Endometrial microvascular endothelial cells (primary cell): ENCODE results near the gene GYG1. TPM values are rescaled to one million over a fixed set of nuclear protein-coding genes. Genes with fewer than 3 reads are reported as not detected.

ENCODE experiments used
- in situ Hi-C: cut with HindIII; loops from 2 replicates; pipeline ENCODE4 v1.10.0; 2017; ENCODE audit warnings: low sequenced_read_pairs, low pct_unique_long_range_greater_than_20kb; ENCODE audit errors: inconsistent ontology term
- total RNA-seq: library from RNA; depleted of rRNA; stranded (reverse); fragments of >200 nt; gene quantifications from one replicate; pipeline ENCODE4 v1.2.3, GENCODE V29; 2015; ENCODE audit errors: inconsistent ontology term

Gene GYG1
- total RNA-seq = 73.1 TPM

DNA sequence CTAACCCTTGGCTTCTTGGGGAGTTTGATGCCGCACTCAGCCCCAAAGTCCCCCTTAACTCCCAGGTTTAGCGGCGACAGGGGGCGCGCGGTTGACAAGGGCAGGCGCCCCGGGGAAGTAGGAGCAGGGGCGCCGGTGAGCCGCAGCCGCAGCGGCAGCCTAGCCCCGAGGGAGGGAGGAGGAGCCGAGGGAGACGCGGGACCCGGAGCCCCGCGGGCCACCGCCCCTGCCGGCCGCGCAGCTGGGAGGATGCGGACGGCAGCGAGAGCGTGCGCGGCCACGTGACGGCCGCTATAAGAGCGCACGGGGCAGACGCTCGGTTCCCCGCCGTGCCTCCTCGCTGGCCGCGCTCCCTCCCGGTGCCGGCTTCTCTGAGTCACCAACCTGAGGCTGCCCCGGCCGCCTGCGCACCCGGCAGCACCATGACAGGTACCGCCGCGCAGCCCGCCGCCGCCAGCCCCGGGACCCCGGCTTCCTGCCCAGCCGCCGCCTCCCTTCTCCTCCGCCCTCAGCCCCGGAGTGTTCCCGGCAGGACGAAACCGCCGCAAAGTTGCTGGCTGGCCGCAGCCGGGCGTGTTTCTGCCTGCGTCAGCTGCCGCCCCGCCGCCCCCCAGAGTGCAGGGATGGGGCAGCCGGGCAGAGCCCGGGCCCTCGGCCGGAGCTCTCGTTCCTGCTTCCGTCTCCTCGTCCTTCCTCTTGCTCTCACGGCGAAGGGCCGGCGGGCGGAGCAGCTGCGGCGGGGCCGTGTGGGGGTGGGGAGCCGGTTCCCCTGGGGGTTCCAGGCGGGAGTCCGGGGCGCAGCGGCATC, at the start of gene GYG1:
GYG1 (plus strand) TSS at position 322 of the 808 bp plus-strand sequence; CDS start at position 423, 101 bp downstream.
- in situ Hi-C loops = no loop called here

DNA sequence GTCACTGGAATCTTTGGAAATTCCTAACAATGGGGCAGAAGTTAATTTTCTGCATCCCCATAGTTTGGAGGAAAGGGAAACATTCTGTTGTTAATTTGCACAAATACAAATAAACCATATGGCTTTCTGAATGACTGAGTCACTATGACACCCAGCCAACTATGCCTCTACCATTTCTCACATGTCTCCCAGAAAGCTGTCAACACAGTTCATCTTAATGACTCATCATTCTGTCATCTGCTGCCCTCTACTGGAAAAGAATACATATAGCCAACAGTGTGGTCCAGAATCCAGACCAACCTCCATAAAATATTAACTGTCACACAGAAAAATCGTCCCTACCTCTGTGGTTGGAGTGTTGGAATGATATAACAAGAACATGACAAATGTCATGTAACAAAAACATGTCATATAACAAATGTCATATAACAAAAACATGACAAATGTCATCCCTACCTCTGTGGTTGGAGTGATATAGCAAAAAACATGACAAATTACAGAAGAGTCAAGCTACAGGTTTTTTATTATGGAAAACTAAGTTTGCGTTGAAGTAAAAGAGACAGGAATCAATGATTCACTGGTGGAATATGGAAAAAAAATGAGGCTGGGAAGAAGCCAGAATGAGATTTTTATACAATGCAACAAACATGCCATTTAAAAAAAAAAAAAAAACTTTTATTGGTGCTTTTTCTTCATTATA, 47.7 kb upstream of the GYG1 start:
- in situ Hi-C loops = no loop called here

DNA sequence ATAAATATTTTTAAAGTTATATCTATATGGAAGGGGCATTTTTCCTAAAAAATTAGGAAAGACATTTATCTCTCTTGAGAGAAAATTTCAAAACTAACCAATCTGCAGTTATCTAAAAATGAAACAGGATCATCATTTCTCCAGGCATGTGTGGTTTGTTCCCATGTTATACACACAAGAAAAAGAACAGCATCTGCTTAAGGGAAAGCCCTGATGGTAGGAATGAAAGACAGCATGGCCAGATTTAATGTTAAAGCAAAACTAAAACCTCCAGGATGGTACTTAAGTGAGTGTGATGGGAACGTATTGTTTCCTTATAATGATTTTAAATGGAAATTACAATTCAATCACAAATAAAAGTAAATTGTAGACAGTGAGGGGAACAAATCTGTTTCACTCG, 46.2 kb upstream of the GYG1 start:
- in situ Hi-C loops = no loop called here

DNA sequence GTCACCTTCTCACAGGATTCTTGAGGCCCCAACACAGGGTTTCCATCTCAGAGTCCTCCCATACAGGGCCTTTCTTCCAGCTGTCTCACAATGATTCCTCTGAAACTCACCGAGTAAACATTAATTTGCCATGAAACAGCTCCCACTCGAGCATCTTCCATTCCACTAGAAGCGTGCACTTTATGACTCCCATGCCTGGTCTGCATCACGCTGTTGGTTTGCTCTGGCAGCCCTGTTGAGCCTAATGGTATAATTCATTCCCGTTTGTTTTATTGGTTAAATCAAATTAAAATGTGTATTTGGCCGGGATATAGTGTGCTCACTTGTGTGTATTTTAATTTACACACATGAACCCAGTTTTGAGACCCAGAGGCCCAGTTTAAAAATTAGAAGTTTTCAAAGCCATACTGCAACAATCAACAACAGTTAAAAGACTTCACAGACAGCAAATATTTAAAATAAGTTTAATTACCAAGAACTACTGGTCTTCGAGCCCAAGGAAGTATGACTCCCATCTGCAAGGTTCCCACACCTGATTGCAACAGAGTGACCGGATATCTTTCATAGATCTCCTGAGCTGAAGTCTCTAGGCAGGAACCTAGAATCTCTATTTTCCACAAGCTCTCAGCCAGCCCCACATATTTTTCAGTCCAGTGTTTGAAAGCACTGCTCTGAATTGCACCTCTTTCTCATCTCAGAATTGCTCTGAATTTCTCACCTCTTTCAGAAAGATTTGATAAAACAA, 42.3 kb upstream of the GYG1 start:
- in situ Hi-C loops = no loop called here

DNA sequence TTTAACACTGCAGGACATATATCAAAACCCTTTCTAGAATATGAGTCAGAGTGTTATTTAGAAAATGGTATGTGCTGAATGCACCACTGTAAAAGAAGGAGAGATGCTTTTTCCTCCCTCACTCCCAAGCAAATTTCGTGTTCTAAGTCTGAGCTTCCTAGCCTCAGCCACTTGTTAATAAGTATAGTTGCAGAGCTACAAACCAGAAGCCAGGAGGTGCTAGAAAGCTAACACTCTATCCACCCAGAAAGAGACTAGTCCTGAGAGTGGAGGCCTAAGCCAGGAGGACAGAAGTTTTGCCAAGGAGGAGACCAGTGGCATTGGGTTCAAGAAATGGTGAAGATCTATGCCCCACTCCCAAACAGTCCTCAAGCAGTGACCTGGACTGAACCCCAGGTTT, 40.5 kb upstream of the GYG1 start:
- in situ Hi-C loops = no loop called here

DNA sequence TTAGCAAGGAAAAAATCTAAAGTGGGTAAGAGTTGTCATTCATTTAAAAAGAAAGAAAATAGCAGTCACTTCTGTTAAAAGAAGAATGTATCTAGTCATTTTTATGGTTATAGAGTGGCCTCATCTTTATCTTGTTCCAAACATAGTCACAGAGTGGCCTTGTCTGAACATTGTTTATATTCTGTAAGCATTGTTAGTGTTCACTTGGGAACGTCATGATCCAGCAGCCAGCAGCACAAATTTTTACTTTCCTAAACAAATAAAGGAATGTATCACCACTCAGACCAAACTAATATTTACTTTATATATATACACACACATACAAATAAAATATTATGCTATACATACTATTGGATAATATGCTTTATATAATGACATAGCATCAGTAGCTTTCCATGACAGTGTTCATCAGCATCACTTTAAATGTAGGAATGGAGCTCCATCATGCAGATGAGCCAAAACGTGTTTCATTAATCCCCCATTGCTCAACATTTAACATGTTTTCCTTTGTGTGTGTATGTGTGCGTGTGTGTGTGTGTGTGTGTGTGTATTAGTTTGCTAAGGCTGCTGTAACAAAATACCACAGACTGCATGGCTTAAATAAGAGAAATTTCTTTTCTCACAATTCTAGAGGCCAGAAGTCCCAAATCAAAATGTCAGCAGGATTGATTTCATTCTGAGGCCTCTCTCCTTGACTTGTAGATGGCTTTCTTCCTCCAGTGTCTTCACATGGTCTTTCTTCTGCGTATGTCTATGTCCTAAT, 39.6 kb upstream of the GYG1 start:
- in situ Hi-C loops = no loop called here

DNA sequence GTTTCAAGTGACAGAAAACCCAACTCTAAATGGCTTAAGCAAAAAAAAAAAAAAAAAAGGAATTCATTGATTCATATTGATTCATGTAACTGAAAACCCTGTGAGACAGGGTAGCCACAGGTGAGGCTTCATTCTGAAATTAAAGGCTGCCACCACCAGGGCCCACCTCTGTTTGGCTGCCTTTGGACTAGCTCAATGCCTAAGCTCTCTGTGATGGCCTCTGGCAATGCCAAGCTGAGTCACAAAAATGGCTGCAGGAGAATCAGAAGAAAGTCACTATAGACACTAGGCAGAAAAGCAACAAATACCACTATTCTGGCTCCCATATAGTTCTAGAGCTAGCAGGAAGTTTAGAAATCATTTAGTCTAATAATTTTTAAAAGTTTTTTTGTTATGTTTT, 38.2 kb upstream of the GYG1 start:
- in situ Hi-C loops = no loop called here

DNA sequence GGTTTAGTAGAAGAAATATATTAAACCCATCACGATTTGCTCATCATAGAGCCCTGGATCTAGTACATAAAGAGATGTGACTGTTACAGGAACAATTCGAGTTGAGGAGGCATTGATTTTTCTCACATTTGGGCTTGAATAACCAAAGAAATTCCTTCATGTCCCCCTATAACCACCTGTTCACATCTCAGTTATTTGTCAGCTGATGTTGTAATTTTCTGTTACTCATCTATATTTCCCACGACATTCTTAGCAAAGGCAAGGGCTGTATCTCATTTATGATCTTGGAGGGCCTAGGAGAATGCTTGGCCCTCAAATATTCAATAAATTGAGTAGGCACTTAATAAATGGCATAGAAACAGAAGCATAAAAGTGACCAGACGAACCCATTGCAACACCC, 36.4 kb upstream of the GYG1 start:
- in situ Hi-C loops = no loop called here

DNA sequence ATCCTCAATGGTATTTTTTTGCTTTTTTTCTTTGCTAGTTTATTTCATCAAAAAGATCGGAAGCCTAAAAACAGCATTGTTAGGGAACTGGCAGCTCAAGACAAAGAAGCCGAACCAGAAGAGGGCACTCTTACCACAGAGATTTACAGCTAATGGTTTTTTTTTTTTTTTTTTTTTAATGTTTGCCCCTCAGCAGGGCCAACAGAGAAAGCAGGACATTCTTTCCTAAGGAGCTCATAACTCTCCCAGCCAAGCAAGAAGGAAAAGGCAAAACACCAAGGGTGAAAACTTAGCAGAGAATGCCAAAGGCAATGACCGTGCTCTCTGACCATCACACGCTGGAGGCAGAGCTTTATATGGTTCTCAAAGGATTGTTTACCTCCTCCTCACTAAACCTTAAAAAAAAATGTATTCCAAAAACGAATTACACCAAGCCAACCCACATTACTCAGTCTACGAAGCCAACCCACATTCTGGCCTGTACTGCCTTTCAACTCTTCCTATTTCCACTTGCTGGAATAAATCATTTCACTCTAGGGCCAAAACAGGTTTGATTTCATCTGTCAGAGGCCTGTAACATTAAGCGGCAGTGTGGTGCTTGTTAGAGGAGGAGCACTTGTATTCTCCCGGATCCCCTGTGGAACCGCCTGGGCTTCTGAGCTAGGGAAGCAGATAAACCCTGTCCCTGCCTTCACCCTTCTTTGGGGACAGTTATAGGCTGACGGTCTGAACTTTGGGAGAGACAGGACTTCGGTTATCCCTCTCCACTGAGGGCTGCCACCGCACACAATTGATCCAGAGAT, 35.6 kb upstream of the GYG1 start:
- in situ Hi-C loops = no loop called here

DNA sequence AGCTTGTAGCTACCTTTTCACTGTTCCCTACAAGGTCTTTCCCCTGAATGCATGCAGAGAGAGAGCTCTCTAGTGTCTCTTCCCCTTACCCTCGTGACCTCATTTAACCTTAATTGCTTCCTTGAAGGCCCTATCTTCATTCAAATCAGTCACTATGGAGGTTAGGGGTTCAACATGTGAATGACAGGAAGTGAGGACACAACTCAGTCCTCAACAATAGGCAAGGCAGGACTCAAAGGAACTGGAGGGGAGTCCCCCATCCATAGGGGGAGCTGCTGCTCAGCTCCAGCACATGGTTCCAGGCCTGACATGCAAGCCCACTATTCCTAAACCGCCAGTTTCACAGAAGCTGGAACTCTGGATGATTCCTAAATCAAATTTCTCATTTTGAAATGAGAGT, 33.8 kb upstream of the GYG1 start:
- in situ Hi-C loops = no loop called here

DNA sequence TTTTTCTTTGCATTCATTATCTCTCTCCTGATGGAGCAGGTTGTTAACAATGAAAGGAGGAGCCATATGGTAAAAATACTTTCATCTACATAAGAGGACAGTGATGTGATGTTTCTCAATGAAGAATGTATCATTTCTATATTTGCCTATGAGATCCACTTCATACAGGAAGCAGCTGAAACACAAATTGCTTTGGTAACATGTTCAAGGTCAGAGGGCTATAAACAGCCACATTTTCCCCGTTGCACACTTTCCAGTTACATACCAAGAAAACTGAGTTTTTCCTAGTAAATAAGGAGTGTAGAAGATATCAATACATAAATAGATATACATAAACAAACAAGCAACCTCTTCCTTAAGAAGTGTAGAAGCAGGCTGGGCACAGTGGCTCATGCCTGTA, 32.6 kb upstream of the GYG1 start:
- in situ Hi-C loops = no loop called here

DNA sequence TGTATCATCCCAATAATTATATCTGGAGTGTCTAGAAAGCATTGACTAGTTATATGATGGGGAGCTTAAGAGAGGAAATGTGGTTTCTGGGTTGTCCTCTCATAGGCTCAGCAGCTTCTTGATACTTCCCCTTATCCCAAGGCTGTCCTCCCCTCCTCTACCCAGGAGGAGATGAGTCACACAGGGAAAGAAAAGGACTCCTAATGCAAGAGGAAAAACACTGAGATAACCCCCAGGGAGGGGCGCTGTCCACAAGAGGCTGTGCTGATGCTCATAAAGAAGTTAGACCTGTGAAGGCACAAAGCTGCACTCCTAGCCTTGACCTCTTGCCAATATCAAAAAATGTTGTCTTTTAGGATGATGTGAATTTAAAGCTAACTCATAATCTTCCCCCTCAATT, 28.8 kb upstream of the GYG1 start:
- in situ Hi-C loops = no loop called here

DNA sequence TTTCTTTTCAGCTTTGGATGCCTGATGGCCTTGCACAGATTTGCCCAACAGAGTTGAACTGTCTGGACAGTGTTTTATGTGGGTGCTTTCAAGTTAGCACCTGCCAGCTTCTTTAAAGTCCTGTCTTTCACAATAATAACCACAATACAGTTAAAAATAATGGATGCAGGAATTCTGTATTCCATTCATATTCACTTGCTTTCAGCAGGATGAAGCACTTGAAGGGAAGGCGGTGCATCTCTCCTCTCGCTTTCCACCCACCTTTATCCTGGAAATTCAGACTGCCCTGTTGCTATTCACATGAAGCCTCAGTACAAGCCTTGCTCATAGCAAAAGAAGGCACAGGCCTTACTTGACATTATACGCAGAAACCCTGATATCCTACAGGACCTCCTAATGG, 26.5 kb upstream of the GYG1 start:
- in situ Hi-C loops = no loop called here

DNA sequence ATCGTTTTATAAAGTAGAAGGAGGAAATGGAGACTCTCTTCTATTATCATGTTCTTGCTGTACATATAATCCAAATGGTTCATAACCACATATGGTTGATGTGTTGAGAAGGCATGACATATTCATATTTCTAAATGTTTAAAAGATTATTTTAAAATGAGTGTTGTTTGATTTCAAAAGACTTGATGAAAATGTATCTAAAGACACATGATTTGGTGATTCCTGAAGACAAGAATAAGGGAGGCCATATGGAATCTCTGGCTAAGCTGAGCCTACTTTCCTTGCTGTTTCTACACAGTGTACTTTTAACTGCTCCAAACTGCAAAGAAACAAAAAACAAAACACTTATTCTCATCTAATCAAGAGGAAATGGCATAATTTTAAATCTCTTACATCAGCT, 23.0 kb upstream of the GYG1 start:
- in situ Hi-C loops = no loop called here

DNA sequence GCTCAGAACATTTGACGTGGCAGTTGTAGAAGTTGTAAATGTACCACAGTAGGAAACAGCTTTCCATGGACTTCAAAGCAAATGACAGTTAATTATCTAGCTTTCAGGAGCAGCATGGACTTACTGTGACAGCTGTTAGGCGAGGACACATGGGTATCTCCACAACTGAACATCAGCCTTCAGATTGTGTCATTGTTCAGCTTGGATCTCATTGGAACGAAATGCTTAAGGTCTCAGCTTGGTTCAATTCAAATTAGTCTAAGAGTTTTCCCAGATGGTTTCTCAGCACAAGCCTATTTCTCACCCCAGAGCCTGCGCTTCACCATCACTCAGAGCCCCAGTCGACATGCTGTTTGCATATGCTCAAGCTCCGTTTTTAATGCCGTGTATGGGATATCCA, 21.1 kb upstream of the GYG1 start:
- in situ Hi-C loops = no loop called here

DNA sequence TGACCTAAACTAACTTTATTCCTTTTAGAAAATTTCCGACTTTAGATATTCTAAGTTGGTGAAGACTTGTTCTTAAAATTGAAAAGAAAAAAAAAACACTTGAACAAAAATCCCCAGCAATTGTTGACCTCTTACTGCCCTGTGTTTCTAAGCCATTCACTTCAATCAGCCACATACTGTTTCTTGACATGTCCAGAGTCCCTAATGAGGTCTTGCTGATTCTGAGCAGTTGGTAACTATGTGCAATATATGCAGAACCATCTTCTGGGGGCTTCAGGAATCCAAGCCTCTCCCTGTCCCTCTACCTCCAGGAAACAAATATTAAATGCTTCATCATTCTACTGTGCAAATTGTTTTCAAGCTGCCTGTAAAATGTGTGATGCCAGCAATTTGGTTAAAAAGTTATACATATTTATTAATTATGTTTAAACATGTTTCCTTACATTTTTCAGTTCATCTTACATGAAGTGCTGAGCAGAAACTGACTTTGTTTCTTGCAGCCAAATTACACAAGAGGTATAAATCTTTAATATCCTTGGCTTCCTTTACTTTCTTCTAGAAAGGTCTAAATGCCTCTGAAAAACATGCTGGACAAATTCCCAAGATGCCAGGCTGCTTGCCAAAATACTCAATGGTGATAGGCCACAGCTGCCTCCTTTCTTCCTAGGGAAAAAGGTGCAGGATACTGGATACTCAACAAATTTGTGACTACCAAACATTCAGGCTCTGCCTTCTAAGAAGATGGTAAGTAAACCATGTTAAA, 19.8 kb upstream of the GYG1 start:
- in situ Hi-C loops = no loop called here

DNA sequence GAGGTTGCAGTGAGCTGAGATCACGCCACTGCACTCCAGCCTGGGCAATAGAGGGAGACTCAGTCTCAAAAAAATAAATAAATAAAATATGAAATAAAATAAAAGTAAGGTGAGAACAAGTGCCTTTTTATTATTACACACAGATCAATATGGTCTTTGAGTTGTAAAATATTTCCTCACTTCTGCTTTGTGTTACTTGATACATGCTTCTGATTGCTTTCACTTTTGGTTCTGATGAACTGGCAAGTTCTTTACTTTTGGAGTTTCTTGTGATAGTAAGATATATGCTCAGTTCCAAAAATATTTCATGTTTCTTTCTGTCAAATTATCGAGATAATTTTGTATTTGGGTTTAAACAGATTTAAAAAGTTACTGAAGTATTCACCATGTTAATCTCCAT, 16.6 kb upstream of the GYG1 start:
- in situ Hi-C loops = no loop called here

DNA sequence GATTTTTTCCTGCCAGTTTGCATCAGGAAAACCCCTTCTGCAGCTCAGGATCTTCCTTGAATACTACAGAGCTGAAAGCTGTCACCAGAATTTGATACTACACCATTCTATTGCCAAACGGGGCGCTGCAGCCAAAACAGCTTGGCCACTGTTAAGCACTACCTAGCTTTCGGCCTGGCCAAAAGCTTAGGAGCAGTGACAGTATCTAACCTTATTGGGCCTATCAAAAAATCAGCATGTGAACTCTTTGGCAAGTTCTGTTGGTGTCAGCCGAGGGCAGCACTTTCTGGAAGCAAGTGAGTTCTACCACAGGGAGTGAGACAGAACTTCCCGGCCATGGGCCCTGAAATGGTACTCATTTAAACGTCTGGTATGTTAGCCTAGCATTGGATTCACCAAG, 16.1 kb upstream of the GYG1 start:
- in situ Hi-C loops = no loop called here
